ENCODE data around the gene SYT1. TPM values are rescaled to one million over a fixed set of nuclear protein-coding genes. Genes with fewer than 3 reads are reported as not detected.

SYT1 gene
- total and polyA plus RNA-seq, 2 experiments from 2014 or later: 48.7 to 51.7 TPM

- TF ChIP-seq REST (IDR thresholded peaks at IDR 0.05; ENCODE audit: unreplicated experiment) (no peak), ETS1 (IDR thresholded peaks at IDR 0.05) (no peak), EZH2 (IDR thresholded peaks at IDR 0.05; ENCODE audit: low read depth, unreplicated experiment) (no peak), CREB1 (CRISPR knock-in tag; IDR thresholded peaks at IDR 0.05; ENCODE audit: low read depth) (no peak), ZNF331 (CRISPR knock-in tag; IDR thresholded peaks at IDR 0.05; ENCODE audit: low read depth) (no peak)
Measured at GRCh38 chr12:79413796-79414195, 549.2 kb downstream of the SYT1 start (continued).

GRCh38 chr12:79414252-79414651 lies 549.7 kb downstream of the SYT1 start:
- Histone ChIP-seq H3K9me2 (ENCODE audit: insufficient read depth) (no peaks in the 10 kb centered on the region), H3K27me3 (ENCODE audit: insufficient read depth) (no peaks in the 10 kb centered on the region), H3K4me2 (no peak overlapping the region), H3K79me2 (replicated peaks; ENCODE audit: insufficient read depth) (no peaks in the 10 kb centered on the region), H3F3A (replicated peaks; ENCODE audit: low read depth) (no peaks in the 10 kb centered on the region), H4K20me1 (replicated peaks; ENCODE audit: insufficient read depth) (no peaks in the 10 kb centered on the region), H3K4me1 (ENCODE audit: insufficient read depth) (peaks cover 23% of the 10 kb centered on the region), H3K36me3 (ENCODE audit: insufficient read depth) (no peaks in the 10 kb centered on the region), H2AFZ (no peak overlapping the region), H3K4me3 (no peak overlapping the region), H3K27ac (ENCODE audit: low read depth) (0 out of 2 replicates have a peak overlapping the region, but pooled peaks have one; percentile 2)
- Mint-ChIP-seq H3K27me3 (ENCODE audit: insufficient read depth, low read depth, poor library complexity) (no peaks in the 10 kb centered on the region), H3K4me1 (peaks cover 46% of the 10 kb centered on the region), H3K4me3 (no peak overlapping the region), H3K36me3 (ENCODE audit: low read depth) (no peaks in the 10 kb centered on the region), H3K27ac (peak overlapping the region; percentile 53; the same call in 1 of the 2 replicates), H3K9me3 (no peaks in the 10 kb centered on the region)
- ATAC-seq (no peak), DNase-seq (ENCODE audit: low spot score) (no peak)
- no peak for TF ChIP-seq ZNF462 (CRISPR knock-in tag; IDR thresholded peaks at IDR 0.05)
- no peak for TF ChIP-seq ZNF114 (CRISPR knock-in tag; IDR thresholded peaks at IDR 0.05)
- TF ChIP-seq JUNB (IDR thresholded peaks at IDR 0.05; ENCODE audit: unreplicated experiment): no peak
- no peak for TF ChIP-seq POLR2AphosphoS5 (IDR thresholded peaks at IDR 0.05; ENCODE audit: low read depth)
- TF ChIP-seq EZH2phosphoT487 (IDR thresholded peaks at IDR 0.05; ENCODE audit: unreplicated experiment): no peak
- no peak for TF ChIP-seq EZH2 (IDR thresholded peaks at IDR 0.05; ENCODE audit: low read depth, unreplicated experiment)
- no peak for TF ChIP-seq ZNF331 (CRISPR knock-in tag; IDR thresholded peaks at IDR 0.05; ENCODE audit: low read depth)
- no peak for TF ChIP-seq REST (IDR thresholded peaks at IDR 0.05; ENCODE audit: unreplicated experiment)
- no peak for TF ChIP-seq CREB1 (CRISPR knock-in tag; IDR thresholded peaks at IDR 0.05; ENCODE audit: low read depth)
